HEK293 (cell line): Measurements from ENCODE around the gene G6PD.

ENCODE experiments used
- KLF1 ChIP-seq: fragments of 450-650 bp; formaldehyde crosslinking; IDR thresholded peaks from 2 replicates; pipeline ENCODE4 v1.5.1; 2016; ENCODE audit warnings: missing biosample characterization, missing genetic modification characterization
- KLF8 ChIP-seq: fragments of 450-650 bp; formaldehyde crosslinking; IDR thresholded peaks from 2 replicates; pipeline ENCODE4 v1.5.1; 2016; ENCODE audit warnings: missing biosample characterization, missing genetic modification characterization
- KLF9 ChIP-seq: fragments of 450-650 bp; formaldehyde crosslinking; IDR thresholded peaks from 2 replicates; pipeline ENCODE4 v1.5.1; 2016; ENCODE audit warnings: missing biosample characterization, missing genetic modification characterization, low read depth
- PRDM6 ChIP-seq: fragments of 450-650 bp; formaldehyde crosslinking; IDR thresholded peaks from 2 replicates; pipeline ENCODE4 v1.5.1; 2017; ENCODE audit warnings: missing biosample characterization, missing genetic modification characterization
- REPIN1 ChIP-seq: fragments of 450-650 bp; formaldehyde crosslinking; IDR thresholded peaks from 2 replicates; pipeline ENCODE4 v1.5.1; 2017; ENCODE audit warnings: missing biosample characterization, missing genetic modification characterization, low read depth
- SP7 ChIP-seq: fragments of 450-650 bp; formaldehyde crosslinking; IDR thresholded peaks from 2 replicates; pipeline ENCODE4 v1.5.1; 2016; ENCODE audit warnings: missing biosample characterization, missing genetic modification characterization
- TRIM28 ChIP-seq: IDR thresholded peaks from 2 replicates; pipeline ENCODE4 v1.6.1; 2011; ENCODE audit warnings: low read length, control low read depth, borderline replicate concordance
- YY2 ChIP-seq: fragments of 450-650 bp; formaldehyde crosslinking; IDR thresholded peaks from 2 replicates; pipeline ENCODE4 v1.5.1; 2016; ENCODE audit warnings: missing biosample characterization, missing genetic modification characterization
- ZBTB17 ChIP-seq: fragments of 450-650 bp; formaldehyde crosslinking; IDR thresholded peaks from 2 replicates; pipeline ENCODE4 v1.5.1; 2016; ENCODE audit warnings: missing biosample characterization, missing genetic modification characterization
- ZNF112 ChIP-seq: fragments of 450-650 bp; formaldehyde crosslinking; IDR thresholded peaks from 2 replicates; pipeline ENCODE4 v1.5.0; 2017; ENCODE audit warnings: missing biosample characterization, missing genetic modification characterization
- ZNF133 ChIP-seq: fragments of 450-650 bp; formaldehyde crosslinking; IDR thresholded peaks from 2 replicates; pipeline ENCODE4 v1.5.1; 2016; ENCODE audit warnings: missing biosample characterization, missing genetic modification characterization
- ZNF146 ChIP-seq: fragments of 450-650 bp; formaldehyde crosslinking; IDR thresholded peaks from 2 replicates; pipeline ENCODE4 v1.5.1; 2016; ENCODE audit warnings: missing biosample characterization, missing genetic modification characterization
- ZNF148 ChIP-seq: fragments of 450-650 bp; formaldehyde crosslinking; IDR thresholded peaks from 2 replicates; pipeline ENCODE4 v1.5.0; 2017; ENCODE audit warnings: missing biosample characterization, missing genetic modification characterization, borderline replicate concordance
- ZNF26 ChIP-seq: fragments of 450-650 bp; formaldehyde crosslinking; IDR thresholded peaks from 2 replicates; pipeline ENCODE4 v1.5.1; 2016; ENCODE audit warnings: missing biosample characterization, missing genetic modification characterization
- ZNF311 ChIP-seq: fragments of 450-650 bp; formaldehyde crosslinking; IDR thresholded peaks from 2 replicates; pipeline ENCODE4 v1.5.1; 2017; ENCODE audit warnings: missing biosample characterization, missing genetic modification characterization, borderline replicate concordance
- ZNF362 ChIP-seq: fragments of 450-650 bp; formaldehyde crosslinking; IDR thresholded peaks from 2 replicates; pipeline ENCODE4 v1.5.1; 2016; ENCODE audit warnings: missing biosample characterization, missing genetic modification characterization
- ZNF37A ChIP-seq: fragments of 450-650 bp; IDR thresholded peaks from 2 replicates; pipeline ENCODE4 v1.5.1; 2018; ENCODE audit warnings: missing biosample characterization, missing genetic modification characterization
- ZNF391 ChIP-seq: fragments of 450-650 bp; formaldehyde crosslinking; IDR thresholded peaks from 2 replicates; pipeline ENCODE4 v1.5.1; 2016; ENCODE audit warnings: low read depth, missing biosample characterization, missing genetic modification characterization, borderline replicate concordance
- ZNF416 ChIP-seq: fragments of 450-650 bp; formaldehyde crosslinking; IDR thresholded peaks from 2 replicates; pipeline ENCODE4 v1.5.1; 2016; ENCODE audit warnings: missing biosample characterization, missing genetic modification characterization
- ZNF514 ChIP-seq: fragments of 450-650 bp; formaldehyde crosslinking; IDR thresholded peaks from 2 replicates; pipeline ENCODE4 v1.5.1; 2016; ENCODE audit warnings: missing biosample characterization, missing genetic modification characterization
- ZNF530 ChIP-seq: fragments of 450-650 bp; formaldehyde crosslinking; IDR thresholded peaks from 2 replicates; pipeline ENCODE4 v1.5.1; 2016; ENCODE audit warnings: low read depth, missing biosample characterization, missing genetic modification characterization
- ZNF555 ChIP-seq: fragments of 450-650 bp; formaldehyde crosslinking; conservative IDR thresholded peaks from 2 replicates; pipeline ENCODE4 v1.5.1; 2017; ENCODE audit warnings: missing biosample characterization, mild to moderate bottlenecking, missing genetic modification characterization, inconsistent platforms
- ZNF596 ChIP-seq: fragments of 450-650 bp; IDR thresholded peaks from 2 replicates; pipeline ENCODE4 v1.5.0; 2018; ENCODE audit warnings: missing biosample characterization, mild to moderate bottlenecking, missing genetic modification characterization, moderate library complexity
- ZNF677 ChIP-seq: fragments of 450-650 bp; IDR thresholded peaks from 2 replicates; pipeline ENCODE4 v1.5.0; 2018; ENCODE audit warnings: missing biosample characterization, mild to moderate bottlenecking, missing genetic modification characterization, moderate library complexity
- ZNF76 ChIP-seq: fragments of 450-650 bp; formaldehyde crosslinking; IDR thresholded peaks from 2 replicates; pipeline ENCODE4; 2016; ENCODE audit warnings: low read depth, missing biosample characterization, missing genetic modification characterization, borderline replicate concordance
- ZNF843 ChIP-seq: fragments of 450-650 bp; formaldehyde crosslinking; IDR thresholded peaks from 2 replicates; pipeline ENCODE4 v1.5.1; 2016; ENCODE audit warnings: missing biosample characterization, missing genetic modification characterization
- ZSCAN16 ChIP-seq: fragments of 450-650 bp; formaldehyde crosslinking; IDR thresholded peaks from 2 replicates; pipeline ENCODE4 v1.5.1; 2016; ENCODE audit warnings: missing biosample characterization, missing genetic modification characterization
- TF ChIP-seq, protein P1 (sequence below): fragments of 450-650 bp; formaldehyde crosslinking; conservative IDR thresholded peaks from 2 replicates; pipeline ENCODE4 v1.5.1; 2016; ENCODE audit warnings: low read depth, missing biosample characterization, missing genetic modification characterization

Gene G6PD

GRCh38 chrX:154490414-154491083 lies 56.1 kb downstream of the G6PD start, which contains the start of gene SLC10A3 (continued):
- TF ChIP-seq ZNF677 (tag by site-specific recombination) (peak; percentile 47; the same call in 1 of the 2 replicates), ZNF416 (tag by site-specific recombination) (no peak), ZNF843 (tag by site-specific recombination) (0 out of 2 replicates have a peak, but pooled peaks have one; percentile 49), ZNF362 (tag by site-specific recombination) (no peak), ZNF391 (tag by site-specific recombination) (no peak), ZNF112 (tag by site-specific recombination) (no peak), KLF8 (tag by site-specific recombination) (no peak), ZNF37A (no peak), ZNF26 (no peak), ZBTB17 (tag by site-specific recombination) (peak; percentile 92), ZNF146 (tag by site-specific recombination) (no peak), REPIN1 (no peak), ZSCAN16 (tag by site-specific recombination) (no peak), YY2 (tag by site-specific recombination) (no peak), ZNF555 (tag by site-specific recombination) (no peak), ZNF311 (tag by site-specific recombination) (no peak), SP7 (tag by site-specific recombination) (peak; percentile 59), ZNF596 (tag by site-specific recombination) (no peak), ZNF514 (tag by site-specific recombination) (no peak), ZNF133 (no peak), PRDM6 (tag by site-specific recombination) (no peak), ZNF530 (no peak), KLF9 (peak; percentile 45; the same call in 1 of the 2 replicates), ZNF148 (no peak), ZNF76 (no peak), KLF1 (no peak), TRIM28 (no peak)
- TF ChIP-seq, protein P1, sequence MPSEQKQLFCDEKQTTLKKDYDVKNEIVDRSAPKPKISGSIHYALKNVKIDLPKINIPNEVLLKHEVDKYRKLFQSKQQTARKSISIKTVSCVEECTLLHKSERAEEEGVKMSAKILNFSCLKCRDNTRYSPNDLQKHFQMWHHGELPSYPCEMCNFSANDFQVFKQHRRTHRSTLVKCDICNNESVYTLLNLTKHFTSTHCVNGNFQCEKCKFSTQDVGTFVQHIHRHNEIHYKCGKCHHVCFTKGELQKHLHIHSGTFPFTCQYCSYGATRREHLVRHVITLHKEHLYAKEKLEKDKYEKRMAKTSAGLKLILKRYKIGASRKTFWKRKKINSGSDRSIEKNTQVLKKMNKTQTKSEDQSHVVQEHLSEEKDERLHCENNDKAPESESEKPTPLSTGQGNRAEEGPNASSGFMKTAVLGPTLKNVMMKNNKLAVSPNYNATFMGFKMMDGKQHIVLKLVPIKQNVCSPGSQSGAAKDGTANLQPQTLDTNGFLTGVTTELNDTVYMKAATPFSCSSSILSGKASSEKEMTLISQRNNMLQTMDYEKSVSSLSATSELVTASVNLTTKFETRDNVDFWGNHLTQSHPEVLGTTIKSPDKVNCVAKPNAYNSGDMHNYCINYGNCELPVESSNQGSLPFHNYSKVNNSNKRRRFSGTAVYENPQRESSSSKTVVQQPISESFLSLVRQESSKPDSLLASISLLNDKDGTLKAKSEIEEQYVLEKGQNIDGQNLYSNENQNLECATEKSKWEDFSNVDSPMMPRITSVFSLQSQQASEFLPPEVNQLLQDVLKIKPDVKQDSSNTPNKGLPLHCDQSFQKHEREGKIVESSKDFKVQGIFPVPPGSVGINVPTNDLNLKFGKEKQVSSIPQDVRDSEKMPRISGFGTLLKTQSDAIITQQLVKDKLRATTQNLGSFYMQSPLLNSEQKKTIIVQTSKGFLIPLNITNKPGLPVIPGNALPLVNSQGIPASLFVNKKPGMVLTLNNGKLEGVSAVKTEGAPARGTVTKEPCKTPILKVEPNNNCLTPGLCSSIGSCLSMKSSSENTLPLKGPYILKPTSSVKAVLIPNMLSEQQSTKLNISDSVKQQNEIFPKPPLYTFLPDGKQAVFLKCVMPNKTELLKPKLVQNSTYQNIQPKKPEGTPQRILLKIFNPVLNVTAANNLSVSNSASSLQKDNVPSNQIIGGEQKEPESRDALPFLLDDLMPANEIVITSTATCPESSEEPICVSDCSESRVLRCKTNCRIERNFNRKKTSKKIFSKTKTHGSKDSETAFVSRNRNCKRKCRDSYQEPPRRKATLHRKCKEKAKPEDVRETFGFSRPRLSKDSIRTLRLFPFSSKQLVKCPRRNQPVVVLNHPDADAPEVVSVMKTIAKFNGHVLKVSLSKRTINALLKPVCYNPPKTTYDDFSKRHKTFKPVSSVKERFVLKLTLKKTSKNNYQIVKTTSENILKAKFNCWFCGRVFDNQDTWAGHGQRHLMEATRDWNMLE (tag by site-specific recombination) = no peak
